HCT116 (cell line): ENCODE results near the gene OTP.

Experiments used
- EZH2 ChIP-seq: fragments of 200-600 bp; sonication (generic); IDR thresholded peaks from 2 replicates; pipeline ENCODE4 v1.6.1; 2017; ENCODE audit warnings: antibody characterized with exemption, mixed run types
- JUND ChIP-seq: IDR thresholded peaks from 2 replicates; pipeline ENCODE4 v1.6.1; 2012
- POLR2AphosphoS5 ChIP-seq: IDR thresholded peaks from 2 replicates; pipeline ENCODE4 v1.6.1; 2011; ENCODE audit warnings: mild to moderate bottlenecking, low read depth, low read length, moderate library complexity
- RAD21 ChIP-seq: IDR thresholded peaks from 2 replicates; pipeline ENCODE4 v1.6.1; 2012; ENCODE audit warnings: low read depth, mild to moderate bottlenecking
- TF ChIP-seq, protein P1 (sequence below), 3 experiments: fragments of 200-600 bp in 1 of 3; sonication (generic) in 1 of 3; IDR thresholded peaks in 2 of 3; conservative IDR thresholded peaks in 1 of 3; 2 replicates each; pipeline ENCODE4 v1.5.1; 2012 to 2017; ENCODE audit warnings: low read depth in 2 of 3, low read length in 2 of 3, antibody characterized with exemption in 1 of 3, borderline replicate concordance in 1 of 3, control low read depth in 1 of 3, mild to moderate bottlenecking in 1 of 3, mixed read lengths in 1 of 3, mixed run types in 1 of 3, moderate library complexity in 1 of 3; ENCODE audit not compliant: insufficient read depth in 1 of 3
- TF ChIP-seq, protein P2 (sequence below): IDR thresholded peaks from 2 replicates; pipeline ENCODE4 v1.6.1; 2012; ENCODE audit warnings: low read depth

DNA sequence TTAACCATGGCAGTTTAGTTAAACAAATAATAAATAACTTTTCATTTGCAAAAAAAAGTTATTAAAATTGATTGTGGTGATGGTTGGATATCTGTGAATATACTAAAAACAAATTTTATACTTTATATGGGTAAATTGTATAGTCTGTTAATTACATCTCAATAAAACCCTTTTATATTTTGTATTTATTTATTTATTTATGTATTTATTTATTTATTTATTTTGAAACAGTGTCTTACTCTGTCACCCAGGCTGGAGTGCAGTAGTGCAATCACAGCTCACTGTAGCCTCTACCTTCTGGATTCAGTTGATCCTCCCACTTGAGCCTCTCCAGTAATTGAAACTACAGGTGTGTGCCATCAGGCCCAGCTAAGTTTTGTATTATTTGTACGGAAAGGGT, 52.4 kb downstream of the OTP start:
- TF ChIP-seq JUND (no peak), RAD21 (no peak), EZH2 (no peak), POLR2AphosphoS5 (no peak)
- TF ChIP-seq, protein P1, sequence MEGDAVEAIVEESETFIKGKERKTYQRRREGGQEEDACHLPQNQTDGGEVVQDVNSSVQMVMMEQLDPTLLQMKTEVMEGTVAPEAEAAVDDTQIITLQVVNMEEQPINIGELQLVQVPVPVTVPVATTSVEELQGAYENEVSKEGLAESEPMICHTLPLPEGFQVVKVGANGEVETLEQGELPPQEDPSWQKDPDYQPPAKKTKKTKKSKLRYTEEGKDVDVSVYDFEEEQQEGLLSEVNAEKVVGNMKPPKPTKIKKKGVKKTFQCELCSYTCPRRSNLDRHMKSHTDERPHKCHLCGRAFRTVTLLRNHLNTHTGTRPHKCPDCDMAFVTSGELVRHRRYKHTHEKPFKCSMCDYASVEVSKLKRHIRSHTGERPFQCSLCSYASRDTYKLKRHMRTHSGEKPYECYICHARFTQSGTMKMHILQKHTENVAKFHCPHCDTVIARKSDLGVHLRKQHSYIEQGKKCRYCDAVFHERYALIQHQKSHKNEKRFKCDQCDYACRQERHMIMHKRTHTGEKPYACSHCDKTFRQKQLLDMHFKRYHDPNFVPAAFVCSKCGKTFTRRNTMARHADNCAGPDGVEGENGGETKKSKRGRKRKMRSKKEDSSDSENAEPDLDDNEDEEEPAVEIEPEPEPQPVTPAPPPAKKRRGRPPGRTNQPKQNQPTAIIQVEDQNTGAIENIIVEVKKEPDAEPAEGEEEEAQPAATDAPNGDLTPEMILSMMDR (IDR thresholded peaks at IDR 0.05 in 2 of 3, conservative IDR thresholded peaks at IDR 0.05 in 1 of 3; ENCODE audit: borderline replicate concordance in 1 of 3, insufficient read depth in 1 of 3, low read depth in 2 of 3, low read length in 2 of 3) = no peak
- TF ChIP-seq, protein P2, sequence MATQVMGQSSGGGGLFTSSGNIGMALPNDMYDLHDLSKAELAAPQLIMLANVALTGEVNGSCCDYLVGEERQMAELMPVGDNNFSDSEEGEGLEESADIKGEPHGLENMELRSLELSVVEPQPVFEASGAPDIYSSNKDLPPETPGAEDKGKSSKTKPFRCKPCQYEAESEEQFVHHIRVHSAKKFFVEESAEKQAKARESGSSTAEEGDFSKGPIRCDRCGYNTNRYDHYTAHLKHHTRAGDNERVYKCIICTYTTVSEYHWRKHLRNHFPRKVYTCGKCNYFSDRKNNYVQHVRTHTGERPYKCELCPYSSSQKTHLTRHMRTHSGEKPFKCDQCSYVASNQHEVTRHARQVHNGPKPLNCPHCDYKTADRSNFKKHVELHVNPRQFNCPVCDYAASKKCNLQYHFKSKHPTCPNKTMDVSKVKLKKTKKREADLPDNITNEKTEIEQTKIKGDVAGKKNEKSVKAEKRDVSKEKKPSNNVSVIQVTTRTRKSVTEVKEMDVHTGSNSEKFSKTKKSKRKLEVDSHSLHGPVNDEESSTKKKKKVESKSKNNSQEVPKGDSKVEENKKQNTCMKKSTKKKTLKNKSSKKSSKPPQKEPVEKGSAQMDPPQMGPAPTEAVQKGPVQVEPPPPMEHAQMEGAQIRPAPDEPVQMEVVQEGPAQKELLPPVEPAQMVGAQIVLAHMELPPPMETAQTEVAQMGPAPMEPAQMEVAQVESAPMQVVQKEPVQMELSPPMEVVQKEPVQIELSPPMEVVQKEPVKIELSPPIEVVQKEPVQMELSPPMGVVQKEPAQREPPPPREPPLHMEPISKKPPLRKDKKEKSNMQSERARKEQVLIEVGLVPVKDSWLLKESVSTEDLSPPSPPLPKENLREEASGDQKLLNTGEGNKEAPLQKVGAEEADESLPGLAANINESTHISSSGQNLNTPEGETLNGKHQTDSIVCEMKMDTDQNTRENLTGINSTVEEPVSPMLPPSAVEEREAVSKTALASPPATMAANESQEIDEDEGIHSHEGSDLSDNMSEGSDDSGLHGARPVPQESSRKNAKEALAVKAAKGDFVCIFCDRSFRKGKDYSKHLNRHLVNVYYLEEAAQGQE = no peak
